ENCODE data around the gene HS3ST5. TPM values are rescaled to one million over a fixed set of nuclear protein-coding genes. Genes with fewer than 3 reads are reported as not detected.
A peak's percentile ranks its signal among the peaks of the same experiment; 100 is the strongest.
"Not testable (repeated sequence)": the region's sequence is repeated elsewhere in the genome, so short reads cannot be mapped to it uniquely, and the experiment has no call there.

HS3ST5 gene
- total RNA-seq, 1 experiment from 2014 or later, result 0.55 TPM

- no peak overlapping the region for H3K4me3 ChIP-seq (ENCODE audit: insufficient read depth, low read depth, low read length)
- no peaks in the 10 kb centered on the region for H3K36me3 ChIP-seq (replicated peaks; ENCODE audit: control insufficient read depth, insufficient read depth, low read length)
- H3K27me3 ChIP-seq (ENCODE audit: control insufficient read depth, insufficient read depth, low read length), result no peaks in the 10 kb centered on the region
- no peak for DNase-seq
These were observed 68.0 kb downstream of the HS3ST5 start for GRCh38 chr6:114274836-114275235.

- Histone ChIP-seq H3K4me3 (ENCODE audit: insufficient read depth, low read depth, low read length) (no peak overlapping the region), H3K36me3 (replicated peaks; ENCODE audit: control insufficient read depth, insufficient read depth, low read length) (no peaks in the 10 kb centered on the region), H3K27me3 (ENCODE audit: control insufficient read depth, insufficient read depth, low read length) (no peaks in the 10 kb centered on the region)
- no peak for DNase-seq
These were observed 70.2 kb downstream of the HS3ST5 start for GRCh38 chr6:114272582-114272981.

- H3K27me3 ChIP-seq (ENCODE audit: control insufficient read depth, insufficient read depth, low read length), result no peaks in the 10 kb centered on the region
- DNase-seq, result no peak
- H3K36me3 ChIP-seq (replicated peaks; ENCODE audit: control insufficient read depth, insufficient read depth, low read length), result no peaks in the 10 kb centered on the region
- no peak overlapping the region for H3K4me3 ChIP-seq (ENCODE audit: insufficient read depth, low read depth, low read length)
These were observed 71.4 kb downstream of the HS3ST5 start for GRCh38 chr6:114271405-114271804.

- no peak overlapping the region for H3K4me3 ChIP-seq (ENCODE audit: insufficient read depth, low read depth, low read length)
- H3K27me3 ChIP-seq (ENCODE audit: control insufficient read depth, insufficient read depth, low read length), result no peaks in the 10 kb centered on the region
- H3K36me3 ChIP-seq (replicated peaks; ENCODE audit: control insufficient read depth, insufficient read depth, low read length), result no peaks in the 10 kb centered on the region
- DNase-seq, result no peak
These were observed 74.9 kb downstream of the HS3ST5 start for GRCh38 chr6:114267897-114268296.

GRCh38 chr6:114260810-114261209, 82.0 kb downstream of the HS3ST5 start:
- H3K4me3 ChIP-seq (ENCODE audit: insufficient read depth, low read depth, low read length), result no peak overlapping the region
- DNase-seq, result no peak
- H3K27me3 ChIP-seq (ENCODE audit: control insufficient read depth, insufficient read depth, low read length), result no peaks in the 10 kb centered on the region
- H3K36me3 ChIP-seq (replicated peaks; ENCODE audit: control insufficient read depth, insufficient read depth, low read length), result no peaks in the 10 kb centered on the region

- H3K4me3 ChIP-seq (ENCODE audit: insufficient read depth, low read depth, low read length), result no peak overlapping the region
- DNase-seq, result no peak
- no peaks in the 10 kb centered on the region; the same call in 1 of the 2 replicates for H3K36me3 ChIP-seq (replicated peaks; ENCODE audit: control insufficient read depth, insufficient read depth, low read length)
- H3K27me3 ChIP-seq (ENCODE audit: control insufficient read depth, insufficient read depth, low read length), result no peaks in the 10 kb centered on the region
These were observed 84.4 kb downstream of the HS3ST5 start for GRCh38 chr6:114258376-114258775.

- Histone ChIP-seq H3K36me3 (replicated peaks; ENCODE audit: control insufficient read depth, insufficient read depth, low read length) (no peaks in the 10 kb centered on the region; the same call in 1 of the 2 replicates), H3K4me3 (ENCODE audit: insufficient read depth, low read depth, low read length) (no peak overlapping the region), H3K27me3 (ENCODE audit: control insufficient read depth, insufficient read depth, low read length) (no peaks in the 10 kb centered on the region)
- no peak for DNase-seq
These were observed 89.4 kb downstream of the HS3ST5 start for GRCh38 chr6:114253431-114253830.

GRCh38 chr6:114249522-114249921, 93.3 kb downstream of the HS3ST5 start:
- Histone ChIP-seq H3K27me3 (ENCODE audit: control insufficient read depth, insufficient read depth, low read length) (no peaks in the 10 kb centered on the region), H3K36me3 (replicated peaks; ENCODE audit: control insufficient read depth, insufficient read depth, low read length) (no peaks in the 10 kb centered on the region), H3K4me3 (ENCODE audit: insufficient read depth, low read depth, low read length) (no peak overlapping the region)
- DNase-seq, result peak; percentile 23

GRCh38 chr6:114247101-114247500, 95.7 kb downstream of the HS3ST5 start:
- Histone ChIP-seq H3K27me3 (ENCODE audit: control insufficient read depth, insufficient read depth, low read length) (no peaks in the 10 kb centered on the region), H3K4me3 (ENCODE audit: insufficient read depth, low read depth, low read length) (no peak overlapping the region), H3K36me3 (replicated peaks; ENCODE audit: control insufficient read depth, insufficient read depth, low read length) (no peaks in the 10 kb centered on the region)
- no peak for DNase-seq

GRCh38 chr6:114240796-114241195, 102.0 kb downstream of the HS3ST5 start:
- H3K36me3 ChIP-seq (replicated peaks; ENCODE audit: control insufficient read depth, insufficient read depth, low read length), result no peaks in the 10 kb centered on the region
- H3K27me3 ChIP-seq (ENCODE audit: control insufficient read depth, insufficient read depth, low read length), result no peaks in the 10 kb centered on the region
- no peak for DNase-seq
- no peak overlapping the region for H3K4me3 ChIP-seq (ENCODE audit: insufficient read depth, low read depth, low read length)

GRCh38 chr6:114228675-114229074, 114.1 kb downstream of the HS3ST5 start:
- no peaks in the 10 kb centered on the region for H3K27me3 ChIP-seq (ENCODE audit: control insufficient read depth, insufficient read depth, low read length)
- no peak overlapping the region for H3K4me3 ChIP-seq (ENCODE audit: insufficient read depth, low read depth, low read length)
- DNase-seq, result no peak
- H3K36me3 ChIP-seq (replicated peaks; ENCODE audit: control insufficient read depth, insufficient read depth, low read length), result no peaks in the 10 kb centered on the region

- Histone ChIP-seq H3K27me3 (ENCODE audit: control insufficient read depth, insufficient read depth, low read length) (no peaks in the 10 kb centered on the region), H3K4me3 (ENCODE audit: insufficient read depth, low read depth, low read length) (no peak overlapping the region), H3K36me3 (replicated peaks; ENCODE audit: control insufficient read depth, insufficient read depth, low read length) (no peaks in the 10 kb centered on the region)
- no peak for DNase-seq
These were observed 114.8 kb downstream of the HS3ST5 start for GRCh38 chr6:114227944-114228468.

- H3K4me3 ChIP-seq (ENCODE audit: insufficient read depth, low read depth, low read length), result no peak overlapping the region
- no peaks in the 10 kb centered on the region for H3K27me3 ChIP-seq (ENCODE audit: control insufficient read depth, insufficient read depth, low read length)
- no peak for DNase-seq
These were observed 122.6 kb downstream of the HS3ST5 start for GRCh38 chr6:114220241-114220640.

GRCh38 chr6:114218437-114219340, 124.1 kb downstream of the HS3ST5 start:
- Histone ChIP-seq H3K27me3 (ENCODE audit: control insufficient read depth, insufficient read depth, low read length) (no peaks in the 10 kb centered on the region), H3K36me3 (replicated peaks; ENCODE audit: control insufficient read depth, insufficient read depth, low read length) (no peaks in the 10 kb centered on the region; the same call in 1 of the 2 replicates), H3K4me3 (ENCODE audit: insufficient read depth, low read depth, low read length) (no peak overlapping the region)
- no peak for DNase-seq

More at GRCh38 chr6:114220241-114220640, 122.6 kb downstream of the HS3ST5 start:
- no peaks in the 10 kb centered on the region; the same call in 1 of the 2 replicates for H3K36me3 ChIP-seq (replicated peaks; ENCODE audit: control insufficient read depth, insufficient read depth, low read length)

- not testable (repeated sequence) for DNase-seq; H3K27me3 ChIP-seq (ENCODE audit: control insufficient read depth, insufficient read depth, low read length); H3K4me3 ChIP-seq (ENCODE audit: insufficient read depth, low read depth, low read length)
These were observed 124.8 kb downstream of the HS3ST5 start for GRCh38 chr6:114217996-114218395.

More at GRCh38 chr6:114217996-114218395, 124.8 kb downstream of the HS3ST5 start:
- H3K36me3 ChIP-seq (replicated peaks; ENCODE audit: control insufficient read depth, insufficient read depth, low read length), result not testable (repeated sequence)

All from H7 (cell line).